Esophagus muscularis mucosa (tissue), 4 donors: Measurements from ENCODE around the gene MYH10.

ENCODE experiments used
- CTCF ChIP-seq, 3 experiments: fragments of 200-600 bp in 2 of 3; fragments of 450-650 bp in 1 of 3; sonication (generic) in 2 of 3; IDR thresholded peaks; one replicate each; pipeline ENCODE4 v1.5.1; 2017 to 2019; ENCODE audit warnings: antibody characterized with exemption in 3 of 3, mild to moderate bottlenecking in 2 of 3, moderate library complexity in 1 of 3
- EP300 ChIP-seq: sonication (generic); formaldehyde crosslinking; IDR thresholded peaks from one replicate; pipeline ENCODE4 v1.6.1; 2017; ENCODE audit warnings: antibody characterized with exemption
- POLR2A ChIP-seq: fragments of 450-650 bp; IDR thresholded peaks from one replicate; pipeline ENCODE4 v1.6.1; 2017; ENCODE audit warnings: antibody characterized with exemption, moderate library complexity, mild to moderate bottlenecking, low read depth
- POLR2AphosphoS5 ChIP-seq, 2 donors: sonication (generic); formaldehyde crosslinking; IDR thresholded peaks; one replicate each; pipeline ENCODE4 v1.6.1; 2017; ENCODE audit warnings: antibody characterized with exemption in 2 of 2

GRCh38 chr17:8444494-8444893, 186.0 kb downstream of the MYH10 start:
- TF ChIP-seq POLR2A, result no peak
- no peak for TF ChIP-seq CTCF (IDR thresholded peaks at IDR 0.05)
- no peak for TF ChIP-seq POLR2AphosphoS5 (IDR thresholded peaks at IDR 0.05)
- TF ChIP-seq EP300, result no peak
